Keratinocyte (primary cell): ENCODE results near the gene HSPBP1.

Source experiments
- EZH2 ChIP-seq: IDR thresholded peaks from one replicate; pipeline ENCODE4 v1.6.1; 2012; ENCODE audit warnings: inconsistent platforms, mild to moderate bottlenecking, low read length, moderate library complexity
- TF ChIP-seq, protein P1 (sequence below), 3 experiments: IDR thresholded peaks in 1 of 3; conservative IDR thresholded peaks in 1 of 3; optimal IDR thresholded peaks in 1 of 3; 2 replicates in 2 of 3; 3 replicates in 1 of 3; pipeline versions ENCODE3 to v1.5.1; 2011; ENCODE audit warnings: low read length in 3 of 3, mild to moderate bottlenecking in 3 of 3, moderate library complexity in 2 of 3, control low read depth in 1 of 3, inconsistent platforms in 1 of 3; ENCODE audit not compliant: insufficient read depth in 2 of 3; ENCODE audit errors: extremely low read depth in 1 of 3

DNA sequence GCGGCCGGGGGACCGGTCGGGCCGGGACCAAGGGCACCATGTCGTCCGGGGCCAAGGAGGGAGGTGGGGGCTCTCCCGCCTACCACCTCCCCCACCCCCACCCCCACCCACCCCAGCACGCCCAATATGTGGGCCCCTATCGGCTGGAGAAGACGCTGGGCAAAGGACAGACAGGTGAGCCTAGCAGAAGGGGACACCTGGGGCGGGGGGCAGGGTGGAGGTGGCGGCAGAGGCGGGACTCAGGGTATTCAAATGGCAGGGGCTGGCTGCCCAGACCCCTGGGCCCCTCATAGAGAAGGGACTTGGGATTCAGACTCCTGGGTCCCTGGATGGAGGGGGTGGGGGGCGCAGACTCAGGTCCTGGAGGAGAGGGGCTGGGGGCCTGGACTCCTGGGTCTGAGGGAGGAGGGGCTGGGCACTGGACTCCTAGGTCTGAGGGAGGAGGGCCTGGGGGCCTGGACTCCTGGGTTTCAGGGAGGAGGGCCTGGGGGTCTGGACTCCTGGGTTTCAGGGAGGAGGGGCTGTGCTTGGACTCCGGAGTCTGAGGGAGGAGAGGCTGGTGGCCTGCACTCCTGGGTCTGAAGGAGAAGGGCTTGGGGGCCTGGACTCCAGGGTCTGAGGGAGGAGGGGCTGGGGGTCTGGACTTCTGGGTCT, 4.6 kb upstream of the HSPBP1 start:
- TF ChIP-seq, protein P1, sequence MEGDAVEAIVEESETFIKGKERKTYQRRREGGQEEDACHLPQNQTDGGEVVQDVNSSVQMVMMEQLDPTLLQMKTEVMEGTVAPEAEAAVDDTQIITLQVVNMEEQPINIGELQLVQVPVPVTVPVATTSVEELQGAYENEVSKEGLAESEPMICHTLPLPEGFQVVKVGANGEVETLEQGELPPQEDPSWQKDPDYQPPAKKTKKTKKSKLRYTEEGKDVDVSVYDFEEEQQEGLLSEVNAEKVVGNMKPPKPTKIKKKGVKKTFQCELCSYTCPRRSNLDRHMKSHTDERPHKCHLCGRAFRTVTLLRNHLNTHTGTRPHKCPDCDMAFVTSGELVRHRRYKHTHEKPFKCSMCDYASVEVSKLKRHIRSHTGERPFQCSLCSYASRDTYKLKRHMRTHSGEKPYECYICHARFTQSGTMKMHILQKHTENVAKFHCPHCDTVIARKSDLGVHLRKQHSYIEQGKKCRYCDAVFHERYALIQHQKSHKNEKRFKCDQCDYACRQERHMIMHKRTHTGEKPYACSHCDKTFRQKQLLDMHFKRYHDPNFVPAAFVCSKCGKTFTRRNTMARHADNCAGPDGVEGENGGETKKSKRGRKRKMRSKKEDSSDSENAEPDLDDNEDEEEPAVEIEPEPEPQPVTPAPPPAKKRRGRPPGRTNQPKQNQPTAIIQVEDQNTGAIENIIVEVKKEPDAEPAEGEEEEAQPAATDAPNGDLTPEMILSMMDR (optimal IDR thresholded peaks at IDR 0.05 in 1 of 3, IDR thresholded peaks at IDR 0.05 in 1 of 3, conservative IDR thresholded peaks at IDR 0.05 in 1 of 3; ENCODE audit: extremely low read depth in 1 of 3, insufficient read depth in 2 of 3, low read length in 3 of 3), result no peak
- TF ChIP-seq EZH2, result no peak
